Measurements from ENCODE around the gene SLC45A3. TPM values are rescaled to one million over a fixed set of nuclear protein-coding genes. Genes with fewer than 3 reads are reported as not detected.

SLC45A3 gene
- polyA plus RNA-seq, 1 donor (not counting 4 experiments of a cell fraction or from before 2014, with no cell fraction given), result 2.5 TPM

DNA sequence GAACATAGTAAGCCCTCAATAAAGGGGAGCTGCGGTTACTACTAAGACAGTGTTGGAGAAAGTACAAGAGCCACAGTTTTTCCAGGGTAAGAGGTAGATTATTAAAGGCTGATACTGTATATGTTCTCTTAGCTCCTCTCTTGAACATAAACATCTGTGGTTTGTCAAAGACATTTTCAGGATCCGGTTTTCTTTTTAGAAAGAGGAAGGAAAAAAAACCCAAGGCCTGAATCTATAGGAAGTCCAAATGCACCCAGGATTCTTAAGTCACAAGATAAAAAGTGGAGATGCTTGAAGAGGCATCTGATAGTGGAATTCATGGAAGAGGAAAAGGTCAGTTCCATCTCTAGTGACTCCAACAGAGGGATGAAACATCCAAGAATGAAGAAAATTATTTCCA lies 24.6 kb upstream of the SLC45A3 start:
- H3K4me1 ChIP-seq (ENCODE audit: control insufficient read depth, extremely low read depth, insufficient read depth, low read length), result no peaks in the 10 kb centered on the region
- no peaks in the 10 kb centered on the region for H3K79me2 ChIP-seq (ENCODE audit: control insufficient read depth, insufficient read depth, low read length)
- no peaks in the 10 kb centered on the region for H3K27me3 ChIP-seq (ENCODE audit: control insufficient read depth, extremely low read depth, insufficient read depth, low read length)
- peaks cover 4 to 19% of the 10 kb centered on the region in 2 experiments for H3K36me3 ChIP-seq (ENCODE audit: control insufficient read depth in 2 of 2, extremely low read depth in 1 of 2, insufficient read depth in 2 of 2, low read length in 2 of 2)
- H3K4me2 ChIP-seq (ENCODE audit: control insufficient read depth, extremely low read depth, insufficient read depth, low read depth, low read length), result no peak overlapping the region
- H4K20me1 ChIP-seq (ENCODE audit: control insufficient read depth, extremely low read depth, insufficient read depth, low read length), result no peaks in the 10 kb centered on the region
- H2AFZ ChIP-seq (ENCODE audit: control insufficient read depth, low read length), result no peak overlapping the region
- TF ChIP-seq, protein P1, sequence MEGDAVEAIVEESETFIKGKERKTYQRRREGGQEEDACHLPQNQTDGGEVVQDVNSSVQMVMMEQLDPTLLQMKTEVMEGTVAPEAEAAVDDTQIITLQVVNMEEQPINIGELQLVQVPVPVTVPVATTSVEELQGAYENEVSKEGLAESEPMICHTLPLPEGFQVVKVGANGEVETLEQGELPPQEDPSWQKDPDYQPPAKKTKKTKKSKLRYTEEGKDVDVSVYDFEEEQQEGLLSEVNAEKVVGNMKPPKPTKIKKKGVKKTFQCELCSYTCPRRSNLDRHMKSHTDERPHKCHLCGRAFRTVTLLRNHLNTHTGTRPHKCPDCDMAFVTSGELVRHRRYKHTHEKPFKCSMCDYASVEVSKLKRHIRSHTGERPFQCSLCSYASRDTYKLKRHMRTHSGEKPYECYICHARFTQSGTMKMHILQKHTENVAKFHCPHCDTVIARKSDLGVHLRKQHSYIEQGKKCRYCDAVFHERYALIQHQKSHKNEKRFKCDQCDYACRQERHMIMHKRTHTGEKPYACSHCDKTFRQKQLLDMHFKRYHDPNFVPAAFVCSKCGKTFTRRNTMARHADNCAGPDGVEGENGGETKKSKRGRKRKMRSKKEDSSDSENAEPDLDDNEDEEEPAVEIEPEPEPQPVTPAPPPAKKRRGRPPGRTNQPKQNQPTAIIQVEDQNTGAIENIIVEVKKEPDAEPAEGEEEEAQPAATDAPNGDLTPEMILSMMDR (optimal IDR thresholded peaks at IDR 0.05 in 1 of 3, IDR thresholded peaks at IDR 0.05 in 1 of 3, conservative IDR thresholded peaks at IDR 0.05 in 1 of 3; ENCODE audit: extremely low read depth in 1 of 3, insufficient read depth in 2 of 3, low read length in 3 of 3), result no peak
- TF ChIP-seq EZH2 (IDR thresholded peaks at IDR 0.05; ENCODE audit: low read length), result no peak
- no peak overlapping the region for H3K27ac ChIP-seq (ENCODE audit: control insufficient read depth, insufficient read depth, low read length)
- H3K9ac ChIP-seq (ENCODE audit: control insufficient read depth, extremely low read depth, insufficient read depth, low read length), result no peak overlapping the region
- no peak for FAIRE-seq
- H3K9me3 ChIP-seq (ENCODE audit: control insufficient read depth, low read depth, low read length), result no peaks in the 10 kb centered on the region
- H3K4me3 ChIP-seq (ENCODE audit: control insufficient read depth in 2 of 3, extremely low read depth in 1 of 3, insufficient read depth in 2 of 3, low read depth in 1 of 3, low read length in 3 of 3), result no peak overlapping the region
- H3K9me1 ChIP-seq (ENCODE audit: control insufficient read depth, extremely low read depth, insufficient read depth, low read length), result no peaks in the 10 kb centered on the region
- dilution Hi-C loops (cut with MboI; ENCODE audit: extremely low pct_ligation_motif_present, low sequenced_read_pairs), result no loop called here
- DNase-seq (ENCODE audit: low read depth, low spot score), result no peak

DNA sequence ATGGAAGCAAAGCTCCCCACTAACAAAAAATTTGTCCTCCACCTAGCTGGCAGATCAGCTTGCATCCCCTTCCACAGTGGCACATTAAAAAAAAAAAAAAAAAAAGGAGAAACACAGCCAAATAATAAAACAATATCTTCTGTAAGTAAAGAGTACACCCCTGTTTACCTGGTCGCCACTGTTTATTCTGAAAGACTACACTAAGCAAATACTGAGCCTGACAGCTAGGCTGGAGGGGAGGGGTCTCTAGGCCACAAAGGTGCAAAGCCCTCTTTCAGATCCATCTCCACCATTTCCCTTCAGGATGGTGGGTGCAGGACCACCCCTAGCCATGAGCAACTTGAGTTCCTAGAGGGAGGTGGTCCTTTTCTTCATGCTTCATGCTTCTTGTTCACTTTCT lies 22.8 kb upstream of the SLC45A3 start:
- Histone ChIP-seq H3K9ac (ENCODE audit: control insufficient read depth, extremely low read depth, insufficient read depth, low read length) (no peak overlapping the region), H3K36me3 (ENCODE audit: control insufficient read depth in 2 of 2, extremely low read depth in 1 of 2, insufficient read depth in 2 of 2, low read length in 2 of 2) (peaks cover 3 to 13% of the 10 kb centered on the region in 2 experiments), H2AFZ (ENCODE audit: control insufficient read depth, low read length) (no peak overlapping the region), H3K4me3 (ENCODE audit: control insufficient read depth in 2 of 3, extremely low read depth in 1 of 3, insufficient read depth in 2 of 3, low read depth in 1 of 3, low read length in 3 of 3) (no peak overlapping the region), H3K27me3 (ENCODE audit: control insufficient read depth, extremely low read depth, insufficient read depth, low read length) (no peaks in the 10 kb centered on the region), H3K4me2 (ENCODE audit: control insufficient read depth, extremely low read depth, insufficient read depth, low read depth, low read length) (no peak overlapping the region), H3K9me3 (ENCODE audit: control insufficient read depth, low read depth, low read length) (no peaks in the 10 kb centered on the region), H3K79me2 (ENCODE audit: control insufficient read depth, insufficient read depth, low read length) (no peaks in the 10 kb centered on the region), H3K9me1 (ENCODE audit: control insufficient read depth, extremely low read depth, insufficient read depth, low read length) (no peaks in the 10 kb centered on the region), H4K20me1 (ENCODE audit: control insufficient read depth, extremely low read depth, insufficient read depth, low read length) (no peaks in the 10 kb centered on the region), H3K27ac (ENCODE audit: control insufficient read depth, insufficient read depth, low read length) (no peak overlapping the region), H3K4me1 (ENCODE audit: control insufficient read depth, extremely low read depth, insufficient read depth, low read length) (no peaks in the 10 kb centered on the region)
- DNase-seq (ENCODE audit: low read depth, low spot score) (no peak), FAIRE-seq (no peak)
- dilution Hi-C loops (cut with MboI; ENCODE audit: extremely low pct_ligation_motif_present, low sequenced_read_pairs), result no loop called here
- TF ChIP-seq, protein P1 (optimal IDR thresholded peaks at IDR 0.05 in 1 of 3, IDR thresholded peaks at IDR 0.05 in 1 of 3, conservative IDR thresholded peaks at IDR 0.05 in 1 of 3; ENCODE audit: extremely low read depth in 1 of 3, insufficient read depth in 2 of 3, low read length in 3 of 3), result no peak
- no peak for TF ChIP-seq EZH2 (IDR thresholded peaks at IDR 0.05; ENCODE audit: low read length)

Measured in keratinocyte (primary cell).